ENCODE data around the gene AK9.

DNA sequence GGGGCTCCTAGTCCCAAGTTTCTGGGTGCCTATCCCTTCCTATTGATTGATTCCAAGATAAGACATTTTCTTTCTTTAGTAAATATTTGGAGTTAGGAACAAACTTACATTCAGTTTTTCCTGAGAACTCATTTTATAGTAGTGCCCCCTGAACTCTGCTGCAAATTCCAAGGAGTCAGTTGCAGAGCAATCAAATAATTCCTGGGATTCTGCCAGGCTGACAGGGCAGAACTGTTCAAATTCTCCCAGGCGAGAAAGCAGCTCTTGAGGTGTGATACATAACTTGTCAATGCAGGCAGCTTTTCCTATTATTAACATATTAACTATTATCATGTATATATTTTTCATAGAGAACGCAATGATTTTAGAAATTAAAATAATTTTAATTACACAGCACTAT lies 192.1 kb downstream of the AK9 start:
- TF ChIP-seq POLR2AphosphoS5 (IDR thresholded peaks at IDR 0.05; ENCODE audit: low read depth, low read length) = no peak
- TF ChIP-seq, protein P1, sequence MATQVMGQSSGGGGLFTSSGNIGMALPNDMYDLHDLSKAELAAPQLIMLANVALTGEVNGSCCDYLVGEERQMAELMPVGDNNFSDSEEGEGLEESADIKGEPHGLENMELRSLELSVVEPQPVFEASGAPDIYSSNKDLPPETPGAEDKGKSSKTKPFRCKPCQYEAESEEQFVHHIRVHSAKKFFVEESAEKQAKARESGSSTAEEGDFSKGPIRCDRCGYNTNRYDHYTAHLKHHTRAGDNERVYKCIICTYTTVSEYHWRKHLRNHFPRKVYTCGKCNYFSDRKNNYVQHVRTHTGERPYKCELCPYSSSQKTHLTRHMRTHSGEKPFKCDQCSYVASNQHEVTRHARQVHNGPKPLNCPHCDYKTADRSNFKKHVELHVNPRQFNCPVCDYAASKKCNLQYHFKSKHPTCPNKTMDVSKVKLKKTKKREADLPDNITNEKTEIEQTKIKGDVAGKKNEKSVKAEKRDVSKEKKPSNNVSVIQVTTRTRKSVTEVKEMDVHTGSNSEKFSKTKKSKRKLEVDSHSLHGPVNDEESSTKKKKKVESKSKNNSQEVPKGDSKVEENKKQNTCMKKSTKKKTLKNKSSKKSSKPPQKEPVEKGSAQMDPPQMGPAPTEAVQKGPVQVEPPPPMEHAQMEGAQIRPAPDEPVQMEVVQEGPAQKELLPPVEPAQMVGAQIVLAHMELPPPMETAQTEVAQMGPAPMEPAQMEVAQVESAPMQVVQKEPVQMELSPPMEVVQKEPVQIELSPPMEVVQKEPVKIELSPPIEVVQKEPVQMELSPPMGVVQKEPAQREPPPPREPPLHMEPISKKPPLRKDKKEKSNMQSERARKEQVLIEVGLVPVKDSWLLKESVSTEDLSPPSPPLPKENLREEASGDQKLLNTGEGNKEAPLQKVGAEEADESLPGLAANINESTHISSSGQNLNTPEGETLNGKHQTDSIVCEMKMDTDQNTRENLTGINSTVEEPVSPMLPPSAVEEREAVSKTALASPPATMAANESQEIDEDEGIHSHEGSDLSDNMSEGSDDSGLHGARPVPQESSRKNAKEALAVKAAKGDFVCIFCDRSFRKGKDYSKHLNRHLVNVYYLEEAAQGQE (IDR thresholded peaks at IDR 0.05; ENCODE audit: low read depth) = no peak
- no peak for TF ChIP-seq CTCF (IDR thresholded peaks at IDR 0.05 in 2 of 3, conservative IDR thresholded peaks at IDR 0.05 in 1 of 3; ENCODE audit: borderline replicate concordance in 1 of 3, insufficient read depth in 1 of 3, low read depth in 2 of 3, low read length in 2 of 3)
- no peak for TF ChIP-seq YY1 (IDR thresholded peaks at IDR 0.05; ENCODE audit: extremely low read depth, insufficient replicate concordance, low read depth, low read length)
- no peak for TF ChIP-seq EZH2 (IDR thresholded peaks at IDR 0.05)
- TF ChIP-seq ZNF274 (IDR thresholded peaks at IDR 0.05; ENCODE audit: low read depth, low read length) = no peak
- TF ChIP-seq SRF (IDR thresholded peaks at IDR 0.05; ENCODE audit: low read depth) = no peak
